NCI-H526 (cell line): Measurements from ENCODE around the gene ADAMTSL1.

Source experiments
- DNase-seq, 2 experiments: peaks; one replicate each; lab custom pipeline; 2025; lab: John Stamatoyannopoulos, UW

The ADAMTSL1 gene

DNA sequence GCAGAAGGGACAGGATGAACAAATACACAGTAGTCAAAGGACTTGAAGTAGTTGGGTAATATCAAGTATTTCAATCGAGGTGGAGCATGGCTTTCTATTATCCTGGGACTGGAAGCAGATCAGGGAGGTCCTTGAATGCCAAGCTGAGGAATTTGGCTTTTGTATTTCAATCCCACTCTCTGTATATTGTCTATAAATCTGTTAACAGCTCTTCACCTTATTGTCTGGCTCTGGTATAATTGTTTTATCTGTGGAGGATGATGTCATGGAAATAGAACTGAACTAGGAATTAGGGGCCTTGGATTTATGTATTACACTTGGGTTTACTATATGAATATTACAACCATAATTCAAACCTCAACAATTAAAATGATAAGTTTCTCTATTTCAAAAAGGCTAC is 6.3 kb upstream of the ADAMTSL1 start:
- DNase-seq: no peak

GRCh38 chr9:18472435-18472834 is 1.5 kb upstream of the ADAMTSL1 start:
- DNase-seq: no peak

- no peak for DNase-seq
These were observed 1.1 kb upstream of the ADAMTSL1 start for GRCh38 chr9:18472841-18473251.

- no peak for DNase-seq
These were observed 830 bp downstream of the ADAMTSL1 start for GRCh38 chr9:18474783-18475182.

DNA sequence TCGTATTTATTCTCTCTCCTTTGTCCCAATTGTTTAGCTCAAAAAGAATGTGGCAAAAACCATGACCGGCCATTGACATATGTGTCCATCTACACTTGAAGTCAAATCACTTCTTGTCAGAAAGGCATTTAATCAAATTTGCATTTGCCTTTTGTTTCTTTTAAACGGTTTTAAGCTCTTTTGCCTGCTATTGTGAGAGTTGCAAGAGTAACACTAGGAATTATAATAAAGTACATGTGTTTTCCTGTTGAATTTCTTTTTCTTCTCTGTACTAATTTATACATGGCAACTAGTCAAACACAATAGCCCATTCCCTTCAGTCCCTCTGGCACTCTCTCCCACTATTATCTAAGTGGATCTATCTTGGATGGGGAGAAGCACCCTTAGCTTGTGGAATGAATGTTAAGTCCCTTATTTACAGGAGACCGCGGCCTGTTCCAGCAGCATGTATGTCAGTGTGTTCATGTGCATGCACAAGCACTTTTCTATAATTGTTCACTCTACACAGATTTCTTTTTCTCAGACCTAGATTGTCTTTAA is 3.2 kb downstream of the ADAMTSL1 start:
- DNase-seq: no peak

DNA sequence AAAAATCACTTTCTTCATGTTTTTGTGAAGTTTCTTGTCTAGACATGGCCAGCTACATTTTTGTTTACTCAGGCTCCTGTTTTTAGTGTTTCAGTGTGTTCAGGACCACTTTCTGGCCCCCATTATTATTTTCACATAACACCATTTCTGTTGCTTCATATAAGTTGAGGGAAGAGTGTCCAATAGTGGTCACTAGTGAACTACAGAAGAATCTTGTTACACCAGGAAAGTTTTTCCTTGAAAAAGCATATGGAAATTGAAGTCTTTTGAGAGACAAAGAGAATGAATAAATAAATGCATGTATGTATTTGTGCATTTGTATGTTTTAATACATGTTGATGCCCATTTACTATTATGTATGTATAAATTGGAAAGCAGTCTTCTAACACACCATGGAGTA is 3.8 kb downstream of the ADAMTSL1 start:
- DNase-seq: no peak

GRCh38 chr9:18478501-18479361 is 4.8 kb downstream of the ADAMTSL1 start:
- no peak for DNase-seq

DNA sequence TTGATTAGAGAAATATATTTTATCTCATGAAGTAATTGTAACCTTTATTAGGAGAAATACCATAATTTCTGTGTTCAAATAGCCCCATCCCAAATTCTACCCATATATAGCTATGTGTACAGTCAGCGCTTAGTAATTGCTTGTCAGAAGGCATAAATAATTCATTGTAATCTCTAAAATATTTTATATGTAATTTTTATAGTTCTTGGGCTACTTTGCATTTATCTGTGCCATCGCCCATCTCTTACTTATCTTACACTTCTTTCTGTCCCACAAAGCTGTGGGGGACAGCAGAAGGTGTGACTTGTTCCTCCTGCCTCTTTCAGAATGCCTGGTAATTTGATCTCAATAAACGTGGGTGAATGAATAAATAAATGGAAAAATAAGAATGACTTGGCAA is 5.5 kb downstream of the ADAMTSL1 start:
- DNase-seq: no peak

GRCh38 chr9:18480662-18481093 is 6.7 kb downstream of the ADAMTSL1 start:
- DNase-seq: no peak

GRCh38 chr9:18482371-18482770 is 8.4 kb downstream of the ADAMTSL1 start:
- no peak for DNase-seq

DNA sequence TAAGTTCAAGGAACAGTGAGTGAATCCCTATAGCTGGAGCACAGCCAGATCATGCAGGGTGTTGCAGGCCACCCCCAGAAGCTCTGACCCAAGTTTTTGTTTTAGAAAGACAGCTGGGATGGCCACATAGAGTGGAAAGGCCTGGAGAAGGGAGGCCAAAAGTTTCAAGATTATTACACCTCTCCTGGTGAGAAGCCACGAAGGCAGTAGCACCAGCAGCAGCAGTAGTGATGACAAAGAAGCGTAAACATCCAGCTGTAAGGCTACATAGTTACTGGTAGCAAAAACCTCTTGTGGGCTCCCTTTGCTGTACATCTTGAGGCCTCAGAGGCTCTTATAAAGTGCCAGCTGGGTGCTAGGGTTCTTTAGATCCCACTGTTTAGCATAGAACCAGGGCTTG is 11.8 kb downstream of the ADAMTSL1 start:
- no peak for DNase-seq

DNA sequence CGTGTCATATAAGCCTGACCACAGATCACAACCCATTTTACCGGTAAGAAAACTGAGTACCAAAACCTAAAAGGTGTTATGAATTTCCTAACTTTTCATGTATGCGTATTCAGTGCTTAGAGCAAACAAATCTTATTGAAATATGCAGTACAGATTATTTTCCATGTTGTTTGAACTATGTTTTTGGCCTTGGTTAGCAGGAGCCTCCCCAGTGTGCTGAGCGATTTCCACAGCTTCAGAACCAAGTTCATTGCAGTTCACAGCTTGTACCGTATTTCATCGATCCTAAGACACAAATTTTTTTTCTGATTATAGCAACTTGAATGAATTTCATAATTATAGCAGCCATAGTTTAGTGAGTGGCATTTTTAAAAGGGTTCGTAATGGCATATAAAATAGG is 13.7 kb downstream of the ADAMTSL1 start:
- DNase-seq: no peak

DNA sequence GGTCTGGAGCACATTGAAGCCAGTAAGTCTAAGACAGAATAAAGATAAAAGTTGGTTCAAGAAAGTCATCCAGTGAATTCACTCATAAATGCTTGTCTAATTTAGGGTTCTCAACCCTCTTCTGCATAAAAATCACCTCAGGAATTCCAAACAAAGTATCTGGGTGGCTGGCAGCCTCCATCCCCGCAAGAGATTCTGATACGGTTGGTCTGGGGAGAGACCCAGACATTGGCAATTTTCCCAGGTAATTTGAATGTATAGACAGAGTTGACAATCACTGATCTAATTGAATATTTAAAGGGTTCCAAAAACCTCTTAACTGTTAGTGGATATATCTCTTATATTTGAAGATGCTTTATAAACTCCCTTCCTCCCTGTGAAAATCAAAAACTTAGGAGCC is 14.9 kb downstream of the ADAMTSL1 start:
- no peak for DNase-seq

GRCh38 chr9:18489861-18490260 is 15.9 kb downstream of the ADAMTSL1 start:
- DNase-seq: no peak

GRCh38 chr9:18490641-18491370 is 16.9 kb downstream of the ADAMTSL1 start:
- DNase-seq: no peak

DNA sequence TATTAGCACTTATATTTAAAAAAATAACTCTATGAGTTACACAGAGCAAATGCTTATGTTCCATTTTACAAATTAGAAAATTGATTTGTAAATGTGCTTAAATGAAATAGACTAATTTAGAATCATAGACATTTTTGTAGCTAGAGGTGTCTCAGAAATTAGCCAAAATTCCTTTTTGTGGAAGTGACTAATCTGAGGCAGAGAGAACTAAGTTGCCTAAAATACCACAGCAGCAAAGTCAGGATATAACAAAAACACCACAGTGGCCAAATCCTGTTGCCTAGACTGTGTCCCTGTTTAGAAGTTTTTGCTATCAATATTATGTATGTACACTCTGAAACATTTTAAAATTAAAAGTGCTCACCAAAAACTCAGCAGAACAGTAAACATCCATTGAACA is 18.7 kb downstream of the ADAMTSL1 start:
- no peak for DNase-seq

DNA sequence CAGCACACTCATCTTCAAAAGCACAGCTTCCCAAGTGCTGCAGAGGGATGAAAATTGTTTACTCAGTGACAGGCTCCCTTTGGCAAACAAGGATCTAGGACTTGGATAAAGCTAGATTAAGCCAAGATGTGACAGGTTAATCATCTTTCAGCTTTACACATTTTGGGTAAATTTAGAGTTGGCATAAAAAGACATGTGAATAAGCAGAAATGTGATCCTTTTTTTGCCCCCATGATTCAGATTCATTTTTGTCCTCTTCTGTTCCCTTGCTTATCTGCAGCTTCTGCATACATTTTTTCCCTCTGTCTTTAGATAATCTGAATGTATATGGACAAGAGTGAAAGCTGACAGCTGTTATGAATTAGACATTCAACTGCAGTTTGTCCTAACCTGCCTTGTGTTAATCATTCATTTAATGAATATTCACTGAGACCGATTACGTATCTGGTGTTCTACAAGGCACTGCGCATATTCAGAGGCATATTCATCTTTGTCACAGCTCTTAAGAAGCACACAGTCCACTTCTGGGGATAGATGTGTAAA is 19.6 kb downstream of the ADAMTSL1 start:
- DNase-seq: no peak

DNA sequence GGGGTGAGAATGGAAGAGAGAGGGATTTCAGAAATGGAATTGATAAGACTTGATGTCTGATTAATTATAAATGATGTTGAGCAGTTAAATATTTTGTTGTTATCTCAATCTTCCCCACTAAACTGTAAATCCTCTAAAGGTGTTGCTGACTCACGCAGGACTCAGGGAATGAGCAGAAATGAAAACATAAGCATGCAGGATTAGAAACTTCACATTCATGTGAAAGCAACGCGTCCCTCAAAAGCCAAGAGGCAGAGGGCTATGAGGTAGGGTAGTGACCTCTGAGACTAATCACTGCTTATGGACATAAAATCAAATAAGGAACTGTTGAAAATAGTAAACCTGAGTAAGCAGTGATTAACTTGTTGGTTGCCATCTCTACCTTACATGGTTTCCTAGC is 21.1 kb downstream of the ADAMTSL1 start:
- DNase-seq: no peak

GRCh38 chr9:18496256-18497000 is 22.5 kb downstream of the ADAMTSL1 start:
- DNase-seq: no peak

DNA sequence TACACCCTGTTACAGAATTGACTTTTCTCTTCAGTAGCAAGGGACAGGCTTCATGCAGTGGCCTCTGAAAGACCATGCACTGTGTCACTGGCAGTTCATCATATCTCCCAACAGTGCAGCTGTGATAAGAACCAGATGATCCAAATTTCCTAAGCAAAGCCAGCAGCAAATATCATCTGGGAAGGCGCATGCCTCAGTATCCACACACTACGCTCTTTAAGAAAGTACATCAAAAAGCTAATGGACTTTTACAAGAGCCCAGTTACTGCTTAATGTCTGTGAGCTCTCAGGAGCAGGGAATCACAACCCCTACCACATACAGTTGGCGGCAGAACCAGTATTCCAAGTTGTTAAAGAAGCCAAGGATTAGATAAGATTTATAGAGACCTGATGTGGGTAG is 25.1 kb downstream of the ADAMTSL1 start:
- DNase-seq: no peak

- DNase-seq: no peak
These were observed 26.0 kb downstream of the ADAMTSL1 start for GRCh38 chr9:18499980-18500379.

DNA sequence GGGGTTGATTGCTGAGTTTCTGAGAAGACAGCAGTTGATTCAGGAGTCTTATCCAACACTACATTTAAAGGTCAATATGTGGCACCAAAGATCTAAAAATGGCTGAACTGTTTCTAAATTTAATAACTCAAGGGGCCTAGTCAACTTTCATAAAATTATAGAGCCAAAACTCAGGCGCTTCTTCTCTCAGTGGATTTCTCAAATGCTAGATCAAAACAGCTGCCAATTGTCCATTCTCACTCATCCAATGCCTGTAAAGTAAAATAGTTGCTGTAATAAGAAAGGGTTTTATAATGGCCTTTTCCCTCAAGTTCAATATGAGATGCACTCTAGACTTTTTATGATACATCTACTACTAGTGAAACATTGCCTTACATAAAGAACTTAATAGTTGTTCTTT is 26.5 kb downstream of the ADAMTSL1 start:
- no peak for DNase-seq
